Measurements from ENCODE around the gene EGR4. TPM values are rescaled to one million over a fixed set of nuclear protein-coding genes. Genes with fewer than 3 reads are reported as not detected.

The EGR4 gene
- total RNA-seq, 2 donors from 2014 or later: 0.15 TPM; not detected in 1

GRCh38 chr2:73292316-73292905 is 937 bp downstream of the EGR4 start:
- Histone ChIP-seq H3K9me3 (ENCODE audit: control insufficient read depth, low read length) (no peaks in the 10 kb centered on the region), H3K4me3 (ENCODE audit: low read length) (peak overlapping the region; percentile 83), H3K27me3 (ENCODE audit: control insufficient read depth, insufficient read depth, low read length, poor library complexity, severe bottlenecking) (peaks cover 100% of the 10 kb centered on the region), H3K4me1 (ENCODE audit: control insufficient read depth, insufficient read depth, low read length) (peaks cover 4% of the 10 kb centered on the region), H3K9ac (ENCODE audit: extremely low read depth, low read length, poor library complexity, severe bottlenecking) (no peak overlapping the region), H3K27ac (ENCODE audit: low read depth, low read length) (no peak overlapping the region), H3K36me3 (ENCODE audit: control insufficient read depth, insufficient read depth, low read length) (no peaks in the 10 kb centered on the region)
- no peaks in the 10 kb centered on the region for H3K36me3 Mint-ChIP-seq (ENCODE audit: low read depth)
- 7% methylated on average over 23 to 38 of the region's 38 CpGs for WGBS, 2 experiments (ENCODE audit: insufficient coverage in 1 of 2, insufficient read length in 1 of 2)
- H3K9me3 Mint-ChIP-seq: no peaks in the 10 kb centered on the region
- H3K27ac Mint-ChIP-seq: no peak overlapping the region
- DNase-seq: peak; percentile 58
- peaks cover 96% of the 10 kb centered on the region for H3K27me3 Mint-ChIP-seq (ENCODE audit: insufficient read depth)
- no peaks in the 10 kb centered on the region for H3K4me1 Mint-ChIP-seq
- H3K4me3 Mint-ChIP-seq: peak overlapping the region; percentile 52
- no peak for TF ChIP-seq CTCF (conservative IDR thresholded peaks at IDR 0.05)

- H3K36me3 ChIP-seq (ENCODE audit: control insufficient read depth, insufficient read depth, low read length): no peaks in the 10 kb centered on the region
- no peak overlapping the region for H3K27ac ChIP-seq (ENCODE audit: low read depth, low read length)
- peak overlapping the region; percentile 52 for H3K4me3 Mint-ChIP-seq
- H3K36me3 Mint-ChIP-seq (ENCODE audit: low read depth): no peaks in the 10 kb centered on the region
- 1 to 2% methylated on average over 31 to 82 of the region's 82 CpGs for WGBS, 2 experiments (ENCODE audit: insufficient coverage in 1 of 2, insufficient read length in 1 of 2)
- peaks cover 4% of the 10 kb centered on the region for H3K4me1 ChIP-seq (ENCODE audit: control insufficient read depth, insufficient read depth, low read length)
- peak overlapping the region; percentile 47 for H3K4me3 ChIP-seq (ENCODE audit: low read length)
- no peak overlapping the region for H3K27ac Mint-ChIP-seq
- H3K9ac ChIP-seq (ENCODE audit: extremely low read depth, low read length, poor library complexity, severe bottlenecking): no peak overlapping the region
- H3K27me3 ChIP-seq (ENCODE audit: control insufficient read depth, insufficient read depth, low read length, poor library complexity, severe bottlenecking): peaks cover 100% of the 10 kb centered on the region
- H3K4me1 Mint-ChIP-seq: peaks cover 4% of the 10 kb centered on the region
- DNase-seq: peak; percentile 87
- peak; percentile 66 for TF ChIP-seq CTCF (conservative IDR thresholded peaks at IDR 0.05)
- no peaks in the 10 kb centered on the region for H3K9me3 ChIP-seq (ENCODE audit: control insufficient read depth, low read length)
- no peaks in the 10 kb centered on the region for H3K9me3 Mint-ChIP-seq
- peaks cover 96% of the 10 kb centered on the region for H3K27me3 Mint-ChIP-seq (ENCODE audit: insufficient read depth)
Observed at GRCh38 chr2:73291461-73292315, 1.7 kb downstream of the EGR4 start.

GRCh38 chr2:73291093-73291460 is 2.3 kb downstream of the EGR4 start:
- Mint-ChIP-seq H3K27ac (no peak overlapping the region), H3K27me3 (ENCODE audit: insufficient read depth) (peaks cover 94% of the 10 kb centered on the region), H3K4me3 (peak overlapping the region; percentile 52), H3K9me3 (no peaks in the 10 kb centered on the region), H3K4me1 (peaks cover 5% of the 10 kb centered on the region), H3K36me3 (ENCODE audit: low read depth) (no peaks in the 10 kb centered on the region)
- H3K4me1 ChIP-seq (ENCODE audit: control insufficient read depth, insufficient read depth, low read length): peaks cover 4% of the 10 kb centered on the region
- H3K36me3 ChIP-seq (ENCODE audit: control insufficient read depth, insufficient read depth, low read length): no peaks in the 10 kb centered on the region
- no peak overlapping the region for H3K4me3 ChIP-seq (ENCODE audit: low read length)
- H3K9ac ChIP-seq (ENCODE audit: extremely low read depth, low read length, poor library complexity, severe bottlenecking): no peak overlapping the region
- H3K9me3 ChIP-seq (ENCODE audit: control insufficient read depth, low read length): no peaks in the 10 kb centered on the region
- WGBS, 2 experiments (ENCODE audit: insufficient coverage in 1 of 2, insufficient read length in 1 of 2): 8 to 11% methylated on average over 31 to 34 of the region's 34 CpGs
- peaks cover 98% of the 10 kb centered on the region for H3K27me3 ChIP-seq (ENCODE audit: control insufficient read depth, insufficient read depth, low read length, poor library complexity, severe bottlenecking)
- TF ChIP-seq CTCF (conservative IDR thresholded peaks at IDR 0.05): no peak
- peak; percentile 93 for DNase-seq
- H3K27ac ChIP-seq (ENCODE audit: low read depth, low read length): no peak overlapping the region

All from endodermal cell (in vitro differentiated cells).